8988T (cell line): ENCODE data around the gene ZNF782.
"Not testable (repeated sequence)": the region's sequence is repeated elsewhere in the genome, so short reads cannot be mapped to it uniquely, and the experiment has no call there.

Experiments
- DNase-seq: peaks from one replicate; pipeline ENCODE4 v3.0.0; 2011

The ZNF782 gene

GRCh38 chr9:96852676-96853075 lies 1.6 kb downstream of the ZNF782 start:
- no peak for DNase-seq

- no peak for DNase-seq
These were observed 10.3 kb downstream of the ZNF782 start for GRCh38 chr9:96844040-96844439.

DNA sequence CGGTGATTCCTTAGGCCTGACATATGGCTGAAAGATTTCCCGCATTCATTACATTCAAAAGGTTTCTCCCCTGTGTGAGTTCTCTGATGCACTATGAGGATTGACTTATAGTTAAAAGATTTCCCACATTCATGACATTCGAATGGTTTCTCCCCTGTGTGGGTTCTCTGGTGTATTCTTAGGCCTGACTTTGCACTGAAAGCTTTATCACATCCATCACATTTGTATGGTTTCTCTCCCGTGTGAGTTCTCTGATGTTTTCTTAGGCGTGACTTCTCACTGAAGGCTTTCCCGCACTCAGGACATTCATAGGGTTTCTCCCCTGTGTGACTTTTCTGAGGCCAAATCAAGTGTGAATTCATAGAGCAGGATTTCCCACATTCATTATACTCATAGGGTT lies 35.8 kb downstream of the ZNF782 start:
- DNase-seq: no peak

- no peak for DNase-seq
These were observed 36.3 kb downstream of the ZNF782 start for GRCh38 chr9:96817973-96818372.

DNA sequence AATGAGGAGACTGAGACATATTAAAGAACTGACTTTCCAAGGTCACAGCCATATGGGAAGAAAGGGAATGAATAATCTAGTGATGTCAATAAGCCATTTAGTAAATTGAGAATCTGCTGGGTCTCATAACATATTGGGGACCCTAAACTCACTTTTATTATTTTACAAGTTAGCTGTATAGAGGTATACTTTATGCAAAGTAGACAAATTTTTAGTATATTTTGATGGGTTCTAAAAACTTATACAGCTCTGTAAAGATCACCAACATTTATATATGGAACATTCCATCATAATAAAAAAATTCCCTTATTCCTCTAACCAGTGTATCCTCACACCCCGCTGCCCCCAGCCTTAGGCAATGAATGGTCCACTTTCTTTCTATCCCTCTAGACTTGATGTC lies 40.7 kb downstream of the ZNF782 start:
- no peak for DNase-seq

GRCh38 chr9:96798959-96799358 lies 55.4 kb downstream of the ZNF782 start:
- not testable (repeated sequence) for DNase-seq

DNA sequence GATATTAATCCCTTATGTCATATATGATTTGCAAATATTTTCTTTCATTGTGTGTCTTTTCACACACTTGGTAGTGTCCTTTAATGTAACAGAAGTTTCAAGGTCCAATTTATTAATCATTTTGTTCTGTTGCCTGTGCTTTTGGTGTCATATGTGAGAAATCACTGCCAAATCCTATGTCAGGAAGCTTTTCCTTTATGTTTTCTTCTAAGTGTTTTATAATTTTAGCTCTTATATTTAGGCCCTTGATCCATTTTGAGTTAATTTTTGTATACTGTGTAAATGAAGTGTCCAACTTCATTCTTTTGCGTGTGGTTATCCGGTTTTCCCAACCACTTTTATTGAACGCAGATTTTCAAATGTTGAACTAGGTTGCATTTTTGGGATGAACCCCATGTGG lies 70.3 kb downstream of the ZNF782 start:
- DNase-seq: no peak

- no peak for DNase-seq
These were observed 72.1 kb downstream of the ZNF782 start for GRCh38 chr9:96782235-96782634.

DNA sequence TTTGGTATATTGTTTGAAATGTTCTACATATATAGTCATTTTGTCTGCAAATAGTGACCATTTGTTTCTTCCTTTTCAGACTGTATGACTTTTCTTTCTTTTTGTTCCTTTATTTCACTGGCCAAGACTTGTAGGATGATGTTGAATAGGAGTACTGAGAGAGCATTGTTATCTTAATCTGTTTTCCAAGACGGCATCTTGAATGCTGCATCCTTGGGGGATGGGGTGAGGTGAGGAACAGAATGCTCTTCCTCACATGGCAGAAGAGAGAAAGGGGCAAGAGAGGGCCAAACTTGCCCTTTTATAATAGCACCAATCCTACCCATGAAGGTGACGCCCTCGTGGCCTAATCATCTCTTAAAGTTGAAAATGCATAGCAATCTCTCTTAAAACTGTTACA lies 72.8 kb downstream of the ZNF782 start:
- no peak for DNase-seq

- no peak for DNase-seq
These were observed 75.2 kb downstream of the ZNF782 start for GRCh38 chr9:96779089-96779488.

GRCh38 chr9:96777426-96777864 lies 76.9 kb downstream of the ZNF782 start:
- no peak for DNase-seq

DNA sequence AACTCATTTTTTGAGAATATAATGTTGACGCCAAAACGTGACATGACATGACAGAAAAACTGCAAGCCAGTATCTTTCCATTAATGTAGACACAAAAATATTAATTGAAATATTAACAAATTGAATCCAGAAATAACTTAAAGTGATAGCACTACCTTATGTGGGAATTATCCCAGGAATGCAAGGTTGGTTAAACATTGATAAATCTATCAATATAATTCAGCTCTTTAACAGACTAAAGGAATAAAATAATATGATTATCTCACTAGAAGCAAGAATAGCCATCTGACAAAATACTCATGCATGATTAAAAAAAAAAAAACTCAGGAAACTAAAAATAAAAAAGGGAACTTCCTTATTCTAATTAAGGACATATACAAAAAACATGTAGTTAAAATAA lies 83.2 kb downstream of the ZNF782 start:
- DNase-seq: no peak

GRCh38 chr9:96769989-96770388 lies 84.3 kb downstream of the ZNF782 start:
- DNase-seq: no peak
